Kidney (tissue), 14 donors: ENCODE data around the gene NFKBIL1. TPM values are rescaled to one million over a fixed set of nuclear protein-coding genes. Genes with fewer than 3 reads are reported as not detected.

Experiments
- DNase-seq, 5 donors: peaks; one replicate each; pipeline ENCODE4 v3.0.0-alpha.2; 2013 to 2020
- FAIRE-seq: peaks from 2 replicates; lab custom pipeline; 2012; peaks lifted over from hg19 to GRCh38; lab: Jason Lieb, UNC
- H3K27ac ChIP-seq, 2 donors: one replicate each; pipeline ENCODE4 v1.7.0; 2013; ENCODE audit warnings: low read depth in 2 of 2, low read length in 2 of 2, inconsistent platforms in 1 of 2
- H3K27me3 ChIP-seq: one replicate; pipeline ENCODE4 v1.7.1; 2013; ENCODE audit warnings: low read length, inconsistent platforms; ENCODE audit not compliant: control insufficient read depth, insufficient read depth
- H3K36me3 ChIP-seq, 3 donors: one replicate each; pipeline versions ENCODE4 v1.7.0 to v1.7.1; 2013; ENCODE audit warnings: low read length in 3 of 3, control low read depth in 1 of 3, inconsistent platforms in 1 of 3; ENCODE audit not compliant: insufficient read depth in 3 of 3, control insufficient read depth in 2 of 3
- H3K4me1 ChIP-seq, 3 donors: one replicate each; pipeline versions ENCODE4 v1.7.0 to v1.7.1; 2013; ENCODE audit warnings: low read length in 3 of 3, inconsistent platforms in 1 of 3, low read depth in 1 of 3; ENCODE audit not compliant: control insufficient read depth in 2 of 3, insufficient read depth in 2 of 3
- H3K4me3 ChIP-seq, 3 donors: one replicate each; pipeline versions ENCODE4 v1.7.0 to v1.8.1; 2013; ENCODE audit warnings: low read length in 3 of 3, control low read depth in 1 of 3, inconsistent platforms in 1 of 3
- H3K9ac ChIP-seq, 3 donors: one replicate each; pipeline versions ENCODE4 v1.7.0 to v1.7.1; 2013; ENCODE audit warnings: low read length in 3 of 3, control low read depth in 1 of 3, inconsistent platforms in 1 of 3
- H3K9me3 ChIP-seq, 3 donors: one replicate each; pipeline versions ENCODE4 v1.7.0 to v1.7.1; 2013; ENCODE audit warnings: low read length in 3 of 3, control low read depth in 1 of 3, inconsistent platforms in 1 of 3; ENCODE audit not compliant: control insufficient read depth in 2 of 3, insufficient read depth in 1 of 3
- intact Hi-C: fragments of 100-400 bp; cut with DNase I; formaldehyde crosslinking; loops from one replicate; pipeline ENCODE4 v1.11.1; 2022
- polyA plus RNA-seq: library from polyadenylated mRNA; stranded (reverse); fragments of 350-450 nt; fragmentation: Illumina TruSeq; extraction: RNeasy Lipid Tissue Mini Kit (QIAGEN cat#74804); gene quantifications from one replicate; pipeline ENCODE4 v1.2.3, GENCODE V29; 2014; ENCODE audit warnings: low read depth, low replicate concordance; ENCODE audit not compliant: insufficient read depth
- total RNA-seq: library from RNA; stranded (reverse); fragmentation: NEBNext Ultra II Directional; extraction: Animal tissue kit (Norgen Biotek cat#: 25700); gene quantifications from one replicate; pipeline ENCODE4 v1.2.1, GENCODE V29; 2021
- TF ChIP-seq, protein P1 (sequence below): IDR thresholded peaks from 3 replicates; pipeline ENCODE4 v1.5.1; 2012; ENCODE audit warnings: mild to moderate bottlenecking, moderate library complexity, borderline replicate concordance; ENCODE audit not compliant: insufficient read depth; ENCODE audit errors: extremely low read depth
- donor health status: control.
- donor health status: control.
- donor health status: control.
- donor health status: control.
- donor health status: control.
- donor health status: DM: yes; HTN: yes; CAD: no.
- donor health status: Normal renal cell carcinoma (clear cell type).

The NFKBIL1 gene
- total and polyA plus RNA-seq, 2 donors from 2014 or later = 20.0 to 28.2 TPM

DNA sequence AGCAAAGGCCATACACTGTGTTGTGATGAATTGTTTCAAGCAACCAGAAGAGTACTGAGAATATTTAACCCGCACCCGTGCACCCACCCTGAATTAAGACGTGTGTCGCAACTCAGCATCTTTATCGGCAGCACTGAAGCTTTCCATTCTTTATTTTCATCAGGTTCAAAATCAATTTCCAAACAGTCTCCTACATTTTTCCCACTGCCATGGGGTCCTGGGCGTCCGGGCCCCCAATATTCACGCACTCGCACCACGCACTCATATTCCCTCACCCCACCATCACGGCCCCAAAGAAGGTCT is 33.0 kb downstream of the NFKBIL1 start:
- FAIRE-seq (no peak), DNase-seq (no peak)
- H3K4me1 ChIP-seq = peaks cover 0 to 7% (median 5%) of the 10 kb centered on the region in 3 donors
- H3K9me3 ChIP-seq = no peaks in the 10 kb centered on the region
- peak overlapping the region; percentile 42 to 90 (median 65) for H3K4me3 ChIP-seq
- no peaks in the 10 kb centered on the region for H3K36me3 ChIP-seq
- H3K27ac ChIP-seq = no peak overlapping the region
- intact Hi-C loops = no loop called here
- peak overlapping the region; percentile 8 to 71 (median 70) for H3K9ac ChIP-seq
- no peaks in the 10 kb centered on the region for H3K27me3 ChIP-seq
- TF ChIP-seq, protein P1, sequence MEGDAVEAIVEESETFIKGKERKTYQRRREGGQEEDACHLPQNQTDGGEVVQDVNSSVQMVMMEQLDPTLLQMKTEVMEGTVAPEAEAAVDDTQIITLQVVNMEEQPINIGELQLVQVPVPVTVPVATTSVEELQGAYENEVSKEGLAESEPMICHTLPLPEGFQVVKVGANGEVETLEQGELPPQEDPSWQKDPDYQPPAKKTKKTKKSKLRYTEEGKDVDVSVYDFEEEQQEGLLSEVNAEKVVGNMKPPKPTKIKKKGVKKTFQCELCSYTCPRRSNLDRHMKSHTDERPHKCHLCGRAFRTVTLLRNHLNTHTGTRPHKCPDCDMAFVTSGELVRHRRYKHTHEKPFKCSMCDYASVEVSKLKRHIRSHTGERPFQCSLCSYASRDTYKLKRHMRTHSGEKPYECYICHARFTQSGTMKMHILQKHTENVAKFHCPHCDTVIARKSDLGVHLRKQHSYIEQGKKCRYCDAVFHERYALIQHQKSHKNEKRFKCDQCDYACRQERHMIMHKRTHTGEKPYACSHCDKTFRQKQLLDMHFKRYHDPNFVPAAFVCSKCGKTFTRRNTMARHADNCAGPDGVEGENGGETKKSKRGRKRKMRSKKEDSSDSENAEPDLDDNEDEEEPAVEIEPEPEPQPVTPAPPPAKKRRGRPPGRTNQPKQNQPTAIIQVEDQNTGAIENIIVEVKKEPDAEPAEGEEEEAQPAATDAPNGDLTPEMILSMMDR = no peak

DNA sequence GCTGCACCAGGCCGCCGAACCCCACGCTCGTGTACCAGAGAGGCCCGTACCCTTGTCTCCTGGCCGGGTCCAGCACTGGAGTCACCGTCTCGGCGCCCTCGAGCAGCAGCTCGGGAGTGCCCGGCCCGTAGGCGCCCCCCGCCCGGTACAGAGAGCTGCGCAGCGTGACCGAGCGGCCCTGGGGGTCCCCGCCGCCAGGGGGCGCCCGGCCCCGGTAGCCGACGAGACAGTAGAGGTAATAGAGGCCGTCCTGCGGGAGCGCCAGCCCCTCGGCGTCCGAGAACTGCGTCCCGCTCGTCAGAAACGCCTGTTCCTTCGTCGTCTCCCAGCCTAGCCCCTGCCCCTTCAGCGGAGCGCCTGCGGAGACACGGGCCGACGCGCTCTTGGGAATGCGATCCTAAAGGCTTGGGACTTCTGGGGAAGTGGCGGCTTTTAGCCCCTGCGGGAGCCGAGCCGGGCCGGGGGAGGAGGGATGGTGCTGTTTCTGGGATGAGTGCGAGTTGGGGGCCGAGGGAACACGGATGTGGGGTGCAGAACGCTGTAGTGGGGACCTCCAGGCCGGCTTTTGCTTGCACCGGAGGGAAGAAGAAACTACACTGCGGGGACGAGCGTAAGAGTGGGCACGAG is 33.5 kb downstream of the NFKBIL1 start:
- Histone ChIP-seq H3K36me3 (no peaks in the 10 kb centered on the region), H3K9me3 (no peaks in the 10 kb centered on the region), H3K27me3 (no peaks in the 10 kb centered on the region), H3K4me3 (peak overlapping the region; percentile 65 to 93 (median 90)), H3K4me1 (peaks cover 0 to 10% (median 5%) of the 10 kb centered on the region in 3 donors), H3K9ac (peak overlapping the region; percentile 69 to 97 (median 93)), H3K27ac (peak overlapping the region; percentile 70 to 78)
- FAIRE-seq = no peak
- DNase-seq = peak; percentile 90 to 95 (median 92)
- intact Hi-C loops = no loop called here
- TF ChIP-seq, protein P1 = peak; percentile 93

DNA sequence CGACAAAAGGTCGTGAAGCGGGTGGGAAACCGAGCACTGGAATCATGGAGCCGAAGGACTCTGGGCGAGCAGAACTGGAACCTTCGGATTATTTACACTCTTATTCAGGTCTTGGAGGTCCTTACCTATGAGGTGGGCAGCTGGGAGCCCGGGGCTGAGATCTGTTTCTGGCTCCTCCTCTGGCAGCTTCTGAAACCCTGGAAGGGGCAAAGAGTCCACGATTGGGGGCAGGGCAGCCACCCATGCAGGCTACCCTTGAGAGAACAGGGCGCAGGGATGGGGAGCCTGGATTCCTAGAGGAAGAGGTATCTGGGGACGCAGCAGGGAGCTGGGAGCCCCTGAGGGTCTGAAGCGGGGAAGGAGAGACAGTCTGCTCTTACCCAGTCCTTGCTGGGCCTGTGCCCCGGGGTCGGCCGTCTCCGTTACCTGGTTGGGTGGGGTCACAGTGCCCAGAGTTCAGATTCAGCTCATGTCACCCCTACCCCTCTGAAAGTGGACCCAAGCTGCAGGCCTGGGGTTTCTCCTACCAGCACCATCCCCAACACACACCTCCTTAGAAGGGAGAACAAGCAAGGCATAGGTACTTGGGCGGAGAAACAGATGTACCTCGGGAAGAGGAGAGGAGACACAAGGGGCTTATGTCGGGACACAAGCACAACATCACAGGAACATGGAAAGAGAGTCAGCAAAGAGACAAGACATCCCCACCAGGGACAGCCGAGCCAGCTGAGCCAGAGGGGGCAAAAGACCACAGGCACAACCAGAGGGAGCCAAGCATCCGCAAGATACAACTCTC is 34.2 kb downstream of the NFKBIL1 start:
- peak overlapping the region; percentile 70 to 78 for H3K27ac ChIP-seq
- no peaks in the 10 kb centered on the region for H3K36me3 ChIP-seq
- H3K4me3 ChIP-seq = peak overlapping the region; percentile 65 to 93 (median 90)
- H3K9me3 ChIP-seq = no peaks in the 10 kb centered on the region
- peaks cover 0 to 10% (median 5%) of the 10 kb centered on the region in 3 donors for H3K4me1 ChIP-seq
- no peaks in the 10 kb centered on the region for H3K27me3 ChIP-seq
- DNase-seq (peak in 4 of 5 donors; percentile 35 to 68 (median 57)), FAIRE-seq (no peak)
- H3K9ac ChIP-seq = peak overlapping the region; percentile 69 to 97 (median 93)
- TF ChIP-seq, protein P1 = no peak
- intact Hi-C loops = no loop called here
